Urothelium cell line (cell line): ENCODE results near the gene MLPH.

Experiments
- DNase-seq: peaks from one replicate; pipeline ENCODE4 v3.0.0; 2011; ENCODE audit warnings: low spot score, mixed read lengths
- FAIRE-seq: peaks from 2 replicates; lab custom pipeline; 2011; peaks lifted over from hg19 to GRCh38; lab: Jason Lieb, UNC

The MLPH gene

DNA sequence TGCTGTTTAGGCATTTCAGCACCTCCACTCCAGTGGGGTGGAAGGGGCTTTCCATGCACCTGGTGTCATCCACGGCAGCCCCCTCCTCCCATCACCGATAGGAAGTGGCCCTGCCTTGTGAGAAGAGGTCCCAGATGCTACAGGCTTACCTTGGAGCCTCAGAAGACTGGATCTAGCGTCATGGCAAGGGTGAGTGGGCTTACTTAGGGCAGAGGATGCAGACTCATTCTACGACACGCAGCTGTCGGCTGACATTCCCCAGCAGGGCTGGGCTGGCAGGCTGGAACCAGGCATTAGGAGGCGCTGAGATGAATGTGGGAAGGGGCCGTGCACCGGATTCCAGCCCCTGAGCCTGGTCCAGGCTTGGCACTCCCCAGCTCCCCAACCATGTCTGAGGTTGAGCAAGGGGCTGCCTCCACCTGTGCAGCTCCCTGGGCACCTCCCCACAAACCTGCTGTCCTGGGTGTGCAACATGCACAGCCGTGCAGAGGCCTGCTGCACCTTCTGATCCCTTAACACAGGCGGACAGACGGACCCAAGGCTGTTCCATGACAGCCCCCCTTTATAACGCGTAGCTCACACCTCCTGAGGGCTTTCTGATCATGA lies 77.6 kb downstream of the MLPH start:
- no peak for DNase-seq
- FAIRE-seq, result no peak

GRCh38 chr2:237565974-237566373 lies 78.9 kb downstream of the MLPH start:
- DNase-seq, result no peak
- peak; percentile 100 for FAIRE-seq

DNA sequence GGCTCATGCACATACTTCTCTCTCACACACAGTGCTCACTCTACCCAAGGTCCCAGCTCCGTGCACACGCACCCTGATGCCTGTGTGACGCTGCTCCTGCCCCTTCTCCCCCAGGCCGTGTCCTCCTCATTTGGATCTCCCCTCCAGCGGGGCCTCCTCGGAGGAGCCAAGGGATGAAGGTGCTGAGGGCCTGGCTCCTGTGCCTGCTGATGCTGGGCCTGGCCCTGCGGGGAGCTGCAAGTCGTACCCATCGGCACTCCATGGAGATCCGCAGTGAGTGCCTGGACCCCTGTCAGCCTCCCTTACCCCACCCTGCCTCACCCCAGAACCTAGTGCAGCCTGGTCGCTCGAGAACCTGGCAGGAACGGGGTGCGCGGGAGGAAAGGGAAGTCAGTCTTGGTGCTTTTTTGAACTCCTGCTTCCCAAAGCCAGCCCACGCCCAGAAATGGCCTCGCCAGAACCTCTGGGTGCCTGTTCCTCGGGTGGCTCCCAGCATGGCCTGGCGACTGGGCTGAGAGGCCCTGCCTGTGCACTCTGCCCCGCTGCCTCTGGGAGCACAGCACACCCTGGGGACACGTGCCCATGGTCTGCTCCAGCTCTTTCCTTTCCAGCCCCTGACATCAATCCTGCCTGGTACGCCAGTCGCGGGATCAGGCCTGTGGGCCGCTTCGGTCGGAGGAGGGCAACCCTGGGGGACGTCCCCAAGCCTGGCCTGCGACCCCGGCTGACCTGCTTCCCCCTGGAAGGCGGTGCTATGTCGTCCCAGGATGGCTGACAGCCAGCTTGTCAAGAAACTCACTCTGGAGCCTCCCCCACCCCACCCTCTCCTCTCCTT lies 79.6 kb downstream of the MLPH start, which contains the start of gene PRLH:
Gene PRLH (plus strand): TSS at position 174 of the 835 bp plus-strand sequence. CDS start 0 bp downstream, at position 174.
- FAIRE-seq, result no peak
- DNase-seq, result no peak

GRCh38 chr2:237567276-237568029 lies 80.4 kb downstream of the MLPH start:
- no peak for FAIRE-seq
- DNase-seq, result no peak

- DNase-seq, result no peak
- FAIRE-seq, result no peak
These were observed 81.1 kb downstream of the MLPH start for GRCh38 chr2:237568121-237568660.

GRCh38 chr2:237569041-237569440 lies 82.0 kb downstream of the MLPH start:
- FAIRE-seq (no peak), DNase-seq (no peak)

- FAIRE-seq, result no peak
These were observed 82.8 kb downstream of the MLPH start for GRCh38 chr2:237569896-237570295.

DNA sequence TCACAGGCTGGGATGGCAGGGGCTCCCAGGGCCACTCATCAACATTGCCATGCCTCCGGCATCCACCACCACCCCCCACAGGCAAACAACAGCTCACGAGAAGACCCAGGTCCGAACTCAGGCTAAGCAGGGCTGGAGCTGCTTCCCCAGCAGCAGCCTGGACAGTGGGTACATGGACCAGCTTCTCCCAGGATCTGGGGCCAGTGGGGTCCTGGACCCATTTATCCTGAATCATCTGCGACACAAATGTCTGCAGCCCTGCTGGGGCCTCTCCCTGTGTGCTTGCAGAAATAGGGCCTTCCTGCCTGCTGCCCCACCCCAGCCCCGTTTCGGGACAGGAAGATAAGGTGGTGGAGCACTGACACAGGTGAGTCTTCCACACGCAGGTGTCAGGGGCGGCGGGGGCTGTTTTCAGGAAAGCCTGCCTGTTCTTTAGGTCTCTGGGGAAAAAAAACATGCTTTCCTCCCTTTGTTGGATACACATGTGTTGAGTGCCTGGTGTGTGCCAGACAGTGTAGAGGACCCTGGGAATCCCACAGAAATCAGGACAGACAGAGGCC lies 83.8 kb downstream of the MLPH start:
- no peak for FAIRE-seq
- DNase-seq, result no peak

More at GRCh38 chr2:237569896-237570295, 82.8 kb downstream of the MLPH start:
- DNase-seq, result no peak

DNA sequence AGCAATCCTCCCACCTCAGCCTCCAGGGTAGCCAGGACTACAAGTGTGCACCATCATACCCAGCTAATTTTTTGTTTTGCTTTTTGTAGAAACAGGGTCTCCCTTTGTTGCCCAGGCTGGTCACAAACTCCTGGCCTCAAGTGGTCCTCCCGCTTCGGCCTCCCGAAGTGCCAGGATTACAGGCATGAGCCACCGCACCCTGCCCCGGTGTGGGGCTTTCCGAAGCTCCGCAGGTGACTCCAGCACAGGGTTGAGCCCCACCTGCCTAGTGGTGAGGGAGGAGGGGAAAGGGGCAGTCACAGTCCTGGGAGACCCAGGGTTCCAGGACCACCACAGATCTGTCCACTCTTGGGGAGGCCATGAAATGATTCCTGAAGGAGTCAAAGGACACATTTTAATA lies 84.5 kb downstream of the MLPH start:
- FAIRE-seq, result no peak
- no peak for DNase-seq

DNA sequence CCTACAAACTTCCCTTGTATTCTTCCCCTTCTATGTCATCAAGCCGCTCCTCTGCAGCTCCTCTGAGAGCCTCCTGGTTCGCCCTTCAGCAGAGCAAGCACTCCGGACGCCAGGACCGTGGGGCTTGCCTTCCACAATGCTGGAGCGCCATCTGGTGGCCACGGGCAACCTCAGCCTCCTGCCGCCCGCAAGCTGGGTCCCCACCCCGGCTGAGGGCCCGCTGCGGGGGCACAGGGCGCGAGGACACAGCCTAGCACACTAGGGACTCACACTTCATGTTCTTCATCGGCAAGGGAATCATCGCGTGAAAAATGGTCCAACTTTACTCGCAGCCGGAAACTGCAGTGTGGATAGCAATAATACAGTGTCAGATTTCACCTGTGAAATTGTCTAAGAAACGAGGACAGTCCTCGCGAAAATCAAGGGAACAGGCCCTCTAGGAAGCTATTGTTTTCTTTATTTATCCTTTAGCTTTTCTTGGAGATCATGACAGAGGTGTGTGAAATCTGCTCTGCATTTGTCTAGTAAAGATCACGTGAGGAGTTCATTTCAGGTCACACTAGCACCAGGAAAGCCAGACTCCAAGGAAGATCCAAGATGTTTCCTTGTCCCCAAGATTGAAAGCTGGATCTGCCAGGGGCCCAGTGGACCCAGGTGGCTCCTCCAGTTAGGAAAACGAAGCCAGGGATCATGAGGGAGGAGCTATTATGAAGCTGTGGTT lies 85.1 kb downstream of the MLPH start:
- DNase-seq (peak; percentile 94), FAIRE-seq (no peak)

DNA sequence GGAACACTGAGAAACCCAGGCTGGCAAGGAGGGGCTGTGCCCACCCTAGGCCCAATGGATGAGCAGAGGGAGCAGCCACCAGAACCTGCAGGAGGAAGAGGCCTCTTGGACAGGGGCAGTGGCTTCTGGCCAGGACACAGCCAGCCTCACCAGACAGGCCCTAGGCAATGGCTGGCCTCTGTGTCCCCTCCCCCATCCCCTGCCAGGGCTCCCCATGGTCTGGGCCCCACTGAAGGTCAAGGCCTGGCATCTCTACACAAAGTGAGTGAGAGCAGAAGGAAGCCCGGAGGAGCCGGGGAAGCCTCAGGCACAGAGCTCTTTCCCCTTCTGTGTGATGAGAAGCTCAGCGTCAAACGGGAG lies 85.7 kb downstream of the MLPH start:
- FAIRE-seq, result no peak
- DNase-seq, result no peak

DNA sequence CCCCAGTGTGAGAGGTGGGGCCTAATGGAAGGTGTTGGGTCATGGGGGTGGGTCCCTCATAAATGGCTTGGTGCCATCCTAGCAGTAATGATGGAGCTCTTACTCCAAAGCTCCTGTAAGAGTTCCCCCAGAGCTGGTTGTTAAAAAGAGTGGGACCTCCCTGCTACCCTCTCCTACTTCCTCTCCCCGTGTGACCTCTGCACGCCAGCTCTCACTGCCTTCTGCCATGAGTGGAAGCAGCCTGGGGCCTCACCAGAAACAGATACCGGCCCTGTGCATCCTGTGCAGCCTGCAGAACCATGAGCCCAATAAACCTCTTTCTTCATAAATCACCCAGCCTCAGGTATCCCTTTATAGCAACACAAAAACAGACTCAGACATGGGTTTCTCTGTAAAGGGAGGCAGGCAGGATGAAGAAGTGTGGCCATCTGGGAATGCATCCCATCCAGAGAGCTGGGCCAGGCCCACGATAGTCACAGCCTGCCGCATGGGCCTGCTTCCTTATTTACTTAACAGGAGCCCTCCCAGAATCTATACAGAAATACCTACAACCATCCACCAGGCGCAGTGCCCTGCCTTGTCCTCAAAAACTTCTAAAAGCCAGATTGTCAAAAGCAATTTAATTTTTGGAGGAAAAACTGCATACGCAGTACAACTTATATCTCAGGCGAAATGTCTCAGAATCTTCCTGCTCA lies 86.8 kb downstream of the MLPH start:
- DNase-seq, result no peak
- no peak for FAIRE-seq

- DNase-seq (no peak), FAIRE-seq (no peak)
These were observed 87.4 kb downstream of the MLPH start for GRCh38 chr2:237574467-237574866.

GRCh38 chr2:237574894-237575868 lies 88.1 kb downstream of the MLPH start:
- DNase-seq (peak; percentile 90), FAIRE-seq (peak; percentile 44)

DNA sequence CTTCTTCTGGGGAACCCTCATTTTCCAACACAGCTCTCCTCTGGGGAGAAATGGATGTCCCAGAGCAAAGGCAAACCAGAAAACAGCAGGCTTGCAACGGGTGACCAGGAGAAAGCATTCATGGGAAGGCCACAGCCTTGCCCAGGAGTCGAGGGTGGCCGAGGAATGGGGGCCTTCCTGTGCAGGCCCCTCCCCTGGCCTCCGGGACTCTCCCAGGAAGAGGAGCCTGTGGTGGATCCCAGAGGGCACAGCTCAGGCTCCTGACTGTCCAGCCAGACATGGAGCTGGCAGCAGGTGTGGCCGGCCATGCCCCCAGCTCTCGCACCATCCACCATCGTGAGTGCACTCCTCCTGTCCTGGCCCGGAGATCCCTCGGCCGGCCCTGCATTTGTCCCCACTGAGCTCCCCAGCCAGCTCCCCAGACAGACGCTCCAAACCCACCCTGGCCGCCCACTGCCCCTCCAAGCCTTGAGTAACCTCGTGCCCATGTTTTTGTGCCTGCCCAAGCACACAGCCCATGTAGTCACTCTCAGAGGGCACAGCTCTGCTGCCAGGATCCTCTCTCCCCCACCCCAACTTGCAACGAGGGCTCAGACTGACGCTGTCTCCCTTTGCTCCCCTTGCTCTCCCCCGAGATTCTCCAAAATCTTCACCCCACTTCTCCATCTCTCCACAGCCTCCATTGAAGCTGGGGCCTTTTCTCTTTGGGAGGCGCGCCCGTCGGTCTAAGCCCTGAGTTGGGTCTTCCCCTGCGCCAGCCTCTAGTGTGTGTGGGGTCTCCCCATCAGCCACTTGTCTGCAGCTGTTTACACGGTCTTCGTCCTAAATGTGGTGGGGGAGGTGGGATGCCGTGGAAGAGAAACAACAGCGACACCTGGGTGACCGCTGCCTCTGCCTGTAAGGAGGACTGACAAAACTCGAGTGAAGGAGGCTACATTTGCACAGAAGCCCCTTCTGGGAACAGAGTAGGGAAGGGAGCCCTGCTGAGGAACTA lies 89.1 kb downstream of the MLPH start:
- FAIRE-seq (no peak), DNase-seq (no peak)

DNA sequence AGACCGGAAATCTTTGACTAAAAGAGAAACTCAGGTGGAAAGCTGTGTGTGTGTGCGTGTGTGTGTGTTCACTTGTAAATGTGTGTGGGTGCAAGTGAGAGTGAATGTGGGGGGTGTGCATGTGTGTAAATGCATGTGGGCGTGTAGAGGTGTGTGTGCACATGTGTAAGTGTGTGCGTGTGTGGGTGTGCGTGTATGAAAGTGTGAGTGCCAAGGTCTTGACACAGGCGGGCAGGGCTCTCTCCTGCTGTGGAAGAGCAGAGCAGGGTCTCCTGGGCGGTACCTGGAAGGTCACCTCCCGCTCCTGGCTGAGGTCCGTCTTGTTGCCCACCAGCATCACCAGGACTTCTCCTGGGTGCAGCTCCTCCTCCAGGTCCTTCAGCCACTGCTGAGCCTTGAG lies 89.9 kb downstream of the MLPH start:
- DNase-seq, result no peak
- peak; percentile 35 for FAIRE-seq

GRCh38 chr2:237577458-237577857 lies 90.4 kb downstream of the MLPH start:
- DNase-seq (no peak), FAIRE-seq (no peak)
